NCI-H128 (cell line): ENCODE measurements around the gene QKI.
"Not testable (repeated sequence)": the region's sequence is repeated elsewhere in the genome, so short reads cannot be mapped to it uniquely, and the experiment has no call there.

Experiments
- DNase-seq: peaks from one replicate; lab custom pipeline; 2025; ENCODE audit not compliant: unreplicated experiment; lab: John Stamatoyannopoulos, UW

The QKI gene

DNA sequence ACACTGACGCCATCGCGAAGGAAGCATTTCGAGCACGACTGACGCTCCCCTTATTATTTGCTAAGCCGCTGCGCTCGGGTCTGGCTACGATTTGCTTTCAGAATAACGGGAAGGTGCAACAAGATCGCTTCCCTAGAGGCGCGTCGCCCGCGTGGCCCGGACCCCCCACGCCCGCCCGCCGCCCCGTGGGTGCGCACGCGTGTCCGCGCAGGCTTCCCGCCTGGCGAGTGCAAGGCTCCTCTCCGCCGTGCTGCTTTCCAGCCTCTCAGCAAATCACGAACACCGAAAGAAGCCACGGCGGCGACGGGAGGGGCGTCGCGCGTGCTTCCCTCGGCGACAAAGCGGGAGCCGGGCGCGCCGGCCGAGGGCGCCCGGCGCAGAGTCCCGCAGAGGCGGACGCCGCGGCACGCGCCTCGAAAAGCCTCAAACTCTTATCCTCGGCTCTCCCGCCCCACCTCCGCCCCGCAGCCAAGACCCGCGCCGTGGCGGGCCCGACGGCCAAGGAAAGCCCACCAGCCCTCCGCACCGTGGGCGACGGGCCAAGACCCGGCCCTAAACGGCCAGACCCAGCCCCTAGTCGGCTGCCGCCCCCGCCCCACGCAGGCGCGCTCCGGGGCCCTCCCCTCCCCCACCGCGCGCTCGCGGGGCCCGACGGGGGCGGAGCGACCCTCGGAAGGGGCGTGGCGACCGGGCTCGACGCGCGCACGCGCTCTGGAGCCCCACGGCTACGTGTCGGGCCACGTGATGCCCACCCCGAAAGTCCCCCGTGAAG lies 987 bp upstream of the QKI start:
- DNase-seq: peak; percentile 61

DNA sequence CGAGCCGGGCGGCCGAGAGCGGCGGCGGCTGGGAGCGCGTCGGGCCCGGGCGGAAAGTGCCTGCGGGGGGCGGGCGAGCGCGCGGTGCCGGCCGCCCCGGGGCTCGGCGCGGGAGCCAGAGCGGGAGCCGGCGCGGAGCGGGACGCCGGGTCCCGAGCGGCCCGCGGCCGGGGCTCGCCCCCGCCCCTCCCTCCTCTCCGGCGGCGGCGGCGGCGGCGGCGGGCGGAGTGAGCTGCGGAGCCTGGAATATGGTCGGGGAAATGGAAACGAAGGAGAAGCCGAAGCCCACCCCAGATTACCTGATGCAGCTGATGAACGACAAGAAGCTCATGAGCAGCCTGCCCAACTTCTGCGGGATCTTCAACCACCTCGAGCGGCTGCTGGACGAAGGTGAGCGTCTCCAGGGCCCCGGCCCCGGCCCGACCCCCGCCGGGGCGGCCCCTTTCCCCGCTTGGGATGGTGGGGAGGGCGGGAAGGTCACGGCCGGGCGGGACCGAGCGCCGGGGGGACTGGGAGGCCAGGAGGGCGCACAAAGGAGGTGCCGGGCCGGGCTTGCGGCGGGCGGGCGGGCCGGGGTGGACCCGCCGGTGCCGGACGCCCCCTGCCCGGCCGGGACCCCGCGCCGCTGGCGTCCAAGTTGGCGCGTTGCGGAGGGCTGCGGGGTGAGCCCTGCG lies 565 bp downstream of the QKI start:
- no peak for DNase-seq

DNA sequence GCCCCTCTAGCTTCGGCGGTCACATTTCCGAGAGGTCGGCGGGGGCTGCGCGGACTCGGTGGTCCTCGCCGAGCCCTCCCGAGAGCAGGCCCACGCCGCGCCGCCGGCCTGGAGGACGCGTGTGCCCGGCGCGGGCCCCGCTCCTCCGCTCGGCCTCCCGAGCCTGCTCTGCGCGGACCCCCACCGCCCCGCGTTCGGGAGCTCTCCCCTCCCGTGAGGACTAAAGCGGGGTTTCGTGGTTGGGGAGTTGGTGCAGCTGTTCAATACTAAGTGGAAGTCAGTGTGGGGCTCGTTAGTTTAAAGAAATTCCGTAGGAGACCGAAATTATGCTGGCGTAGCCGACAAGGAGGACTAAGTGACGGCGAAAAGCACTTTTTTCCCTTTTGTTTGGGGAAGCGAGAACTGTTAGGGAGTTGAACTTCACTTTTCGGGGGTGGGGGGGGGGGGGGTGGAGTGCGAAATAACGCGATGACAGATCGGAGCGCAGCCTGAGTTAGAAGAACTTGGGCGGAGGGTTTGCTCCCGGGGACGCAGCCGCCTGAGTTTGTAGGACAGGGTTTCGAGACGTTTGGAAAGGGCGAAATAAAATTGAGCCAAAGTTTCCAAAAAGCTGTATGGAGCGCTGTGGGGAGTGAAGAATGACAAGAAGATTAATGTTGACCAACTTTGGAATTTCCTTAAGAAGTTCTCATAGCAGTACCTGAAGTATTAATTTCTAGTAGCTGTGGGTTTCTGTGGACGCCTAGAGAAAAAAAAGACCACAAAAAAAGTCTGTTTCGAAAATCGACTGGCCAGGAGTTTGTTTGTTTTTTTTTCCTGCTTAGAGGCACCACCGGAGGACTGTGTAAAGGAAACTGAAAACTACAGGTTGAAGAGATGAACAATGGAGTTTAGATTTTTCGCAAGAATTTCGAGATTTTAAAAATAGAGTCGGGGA lies 1.4 kb downstream of the QKI start:
- no peak for DNase-seq

DNA sequence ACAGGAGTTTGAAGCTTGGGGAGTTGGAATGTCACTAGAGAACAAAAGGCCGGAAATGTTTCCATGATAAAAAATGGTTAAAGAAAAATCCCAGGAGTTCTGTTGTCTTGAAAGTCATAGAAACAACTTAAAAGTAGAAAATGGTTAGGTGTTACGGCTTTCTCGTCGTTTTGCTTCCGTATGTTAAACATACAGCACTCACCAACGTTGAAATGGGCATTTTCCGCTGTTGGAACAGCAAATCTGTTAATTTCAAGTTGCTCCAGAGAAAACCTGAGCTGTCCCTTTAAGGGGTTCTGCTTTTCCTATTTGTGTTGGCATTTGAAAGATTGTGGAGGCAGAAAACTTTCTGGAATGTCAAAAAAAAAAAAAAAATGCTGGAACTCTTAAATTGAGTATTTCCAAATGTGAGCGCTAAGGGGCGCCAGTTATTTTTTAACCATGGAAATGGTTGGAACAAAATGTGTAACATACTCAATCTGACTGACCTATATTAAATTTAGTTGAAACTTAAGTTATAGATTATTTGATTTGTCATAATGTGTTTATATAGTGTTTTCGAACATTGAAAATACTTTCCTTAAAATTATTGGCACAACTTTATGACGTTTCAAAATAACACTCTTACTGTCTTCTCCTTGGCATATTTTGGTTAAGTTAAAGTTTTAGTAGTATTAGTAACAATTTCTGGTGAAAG lies 2.2 kb downstream of the QKI start:
- no peak for DNase-seq

DNA sequence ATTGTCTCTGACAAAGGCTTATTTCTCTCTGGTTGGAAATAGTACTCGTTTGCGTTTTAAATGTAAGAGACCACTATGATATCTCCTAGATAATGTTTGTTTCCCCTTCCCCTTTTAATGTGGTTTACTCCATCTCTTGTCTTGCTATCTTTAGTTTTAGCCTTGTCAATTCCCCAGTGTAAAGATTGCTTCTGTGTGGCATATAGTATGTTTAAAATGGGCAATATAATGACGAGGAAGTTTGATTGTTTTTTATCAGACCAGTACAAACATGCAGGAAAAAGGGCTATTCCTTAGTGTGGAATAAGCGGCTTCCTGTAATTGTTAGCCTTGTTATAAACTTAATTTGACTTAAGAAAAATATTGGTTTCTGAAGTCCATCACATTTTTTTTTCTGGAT lies 3.1 kb downstream of the QKI start:
- DNase-seq: no peak

DNA sequence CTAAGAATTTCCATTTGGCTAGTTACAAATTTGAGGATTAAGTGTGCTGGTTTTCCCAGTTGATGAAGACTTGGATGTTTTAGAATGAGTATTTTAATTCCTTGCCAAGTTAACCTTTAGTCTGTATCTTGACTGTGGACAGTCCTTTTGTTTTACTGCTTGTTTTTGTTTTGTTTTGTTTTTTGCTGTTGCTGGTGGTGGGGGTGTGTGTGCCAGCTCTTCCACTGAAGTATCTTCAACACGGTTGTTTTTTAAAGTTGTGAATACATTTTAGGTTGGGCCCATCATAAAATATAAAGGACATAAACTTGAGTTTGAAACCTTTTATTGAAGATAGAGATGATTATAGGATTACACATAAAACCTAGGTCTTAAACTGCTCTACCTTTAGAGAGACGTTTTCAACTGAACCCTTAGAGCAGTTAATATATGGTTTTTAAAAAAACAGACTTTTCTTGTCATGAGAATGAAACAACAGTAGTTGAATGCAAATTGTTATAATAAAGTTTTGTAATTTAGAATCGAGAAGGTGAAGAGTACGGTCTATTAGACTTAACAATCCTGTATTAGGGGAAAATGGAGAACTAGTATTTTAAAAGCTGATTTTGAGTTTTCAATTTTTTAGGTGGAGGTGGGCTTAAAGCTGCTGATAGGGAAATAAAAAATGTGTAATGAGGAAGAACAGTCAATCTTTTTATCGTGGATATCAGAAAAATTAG lies 4.0 kb downstream of the QKI start:
- no peak for DNase-seq

DNA sequence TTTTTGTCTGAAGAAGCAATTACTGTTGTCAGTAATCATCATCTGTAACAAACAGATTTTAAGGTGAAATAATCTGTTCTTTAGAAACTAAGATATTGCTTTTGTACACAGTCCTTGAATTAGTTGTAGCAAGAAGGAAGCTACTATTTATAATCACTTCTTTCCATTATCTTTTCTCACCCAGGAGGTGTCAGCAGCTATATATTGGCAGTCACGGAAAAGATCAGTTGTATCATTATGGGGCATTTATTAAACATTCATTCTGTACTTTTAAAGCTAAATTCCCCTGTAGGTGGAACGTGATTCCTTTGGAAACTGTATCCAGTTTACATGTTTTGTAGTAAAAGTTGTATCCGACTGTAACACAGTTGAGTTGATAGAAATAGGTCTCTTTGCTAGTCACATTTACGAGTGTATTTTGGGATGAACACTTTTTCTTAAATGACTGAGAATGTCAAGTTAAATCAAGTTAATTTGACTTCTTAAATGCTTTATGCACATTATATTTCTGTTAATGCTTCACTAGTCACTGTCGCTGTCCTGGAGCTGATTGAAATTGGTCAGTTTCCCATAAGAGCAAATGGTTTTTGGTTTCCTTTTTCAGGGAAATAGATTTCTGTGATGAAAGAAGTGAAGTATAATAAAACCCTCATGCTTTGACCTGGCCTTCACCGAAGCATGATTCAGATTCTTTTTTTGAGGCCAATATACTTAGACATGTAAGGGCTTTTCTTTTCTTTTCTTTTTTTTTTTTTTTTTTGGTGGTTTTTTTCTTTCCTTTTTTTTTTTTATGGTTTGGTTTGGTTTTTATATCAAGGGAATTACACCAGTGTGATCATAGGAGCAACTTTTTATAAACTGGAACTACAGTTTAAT lies 5.1 kb downstream of the QKI start:
- no peak for DNase-seq

DNA sequence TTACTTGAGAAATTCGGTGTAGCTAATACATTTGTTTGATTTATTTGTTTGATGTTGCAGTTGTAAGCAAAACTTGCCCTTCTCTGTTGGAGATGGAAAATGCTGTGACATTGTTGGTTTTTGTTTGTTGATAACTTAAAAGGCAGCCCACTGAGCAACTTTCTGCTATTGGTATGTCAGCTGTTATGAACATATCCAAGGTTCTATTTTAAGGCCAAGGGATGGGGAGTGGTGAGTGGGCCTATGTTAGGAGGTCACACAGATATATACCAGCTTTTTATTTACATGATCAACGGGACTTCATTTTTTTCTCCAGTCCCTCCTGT lies 5.7 kb downstream of the QKI start:
- DNase-seq: no peak

DNA sequence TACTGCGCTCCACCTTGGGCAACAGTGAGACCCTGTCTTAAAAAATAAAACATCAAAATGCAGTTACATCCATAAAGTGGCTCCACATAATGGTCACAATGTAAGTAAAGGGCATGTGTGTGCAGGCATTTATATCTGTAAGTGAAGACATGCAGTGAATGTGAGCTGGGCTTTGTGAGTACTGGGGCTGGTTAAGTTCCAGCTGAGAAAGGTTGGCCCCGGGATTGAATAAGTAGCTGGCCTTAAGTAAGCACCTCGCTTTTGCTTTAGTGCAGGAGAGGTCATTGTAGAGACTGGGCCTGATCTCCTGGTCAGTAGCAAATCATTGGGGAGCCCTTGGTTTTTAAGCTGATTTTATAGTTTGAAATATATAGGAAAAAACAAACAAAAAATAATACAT lies 8.0 kb downstream of the QKI start:
- DNase-seq: no peak

DNA sequence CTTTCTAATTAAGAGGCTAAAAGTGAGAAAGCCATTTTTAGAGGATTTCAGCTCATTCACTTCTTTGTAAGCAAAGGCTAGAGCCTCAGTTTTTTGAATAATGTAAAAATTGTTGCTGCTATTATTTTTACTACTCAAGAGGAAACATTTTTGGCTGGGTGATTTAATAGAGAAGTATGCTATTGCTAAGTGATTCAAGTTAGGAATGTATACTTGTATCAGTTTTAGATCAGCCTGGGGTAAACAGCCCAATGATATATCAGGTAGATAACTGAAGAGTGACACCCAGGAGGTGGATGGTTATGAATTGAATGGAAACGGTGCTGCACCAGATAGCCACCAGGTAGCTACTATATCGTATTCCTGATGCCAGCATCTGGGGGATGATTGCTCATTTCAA lies 9.2 kb downstream of the QKI start:
- no peak for DNase-seq

DNA sequence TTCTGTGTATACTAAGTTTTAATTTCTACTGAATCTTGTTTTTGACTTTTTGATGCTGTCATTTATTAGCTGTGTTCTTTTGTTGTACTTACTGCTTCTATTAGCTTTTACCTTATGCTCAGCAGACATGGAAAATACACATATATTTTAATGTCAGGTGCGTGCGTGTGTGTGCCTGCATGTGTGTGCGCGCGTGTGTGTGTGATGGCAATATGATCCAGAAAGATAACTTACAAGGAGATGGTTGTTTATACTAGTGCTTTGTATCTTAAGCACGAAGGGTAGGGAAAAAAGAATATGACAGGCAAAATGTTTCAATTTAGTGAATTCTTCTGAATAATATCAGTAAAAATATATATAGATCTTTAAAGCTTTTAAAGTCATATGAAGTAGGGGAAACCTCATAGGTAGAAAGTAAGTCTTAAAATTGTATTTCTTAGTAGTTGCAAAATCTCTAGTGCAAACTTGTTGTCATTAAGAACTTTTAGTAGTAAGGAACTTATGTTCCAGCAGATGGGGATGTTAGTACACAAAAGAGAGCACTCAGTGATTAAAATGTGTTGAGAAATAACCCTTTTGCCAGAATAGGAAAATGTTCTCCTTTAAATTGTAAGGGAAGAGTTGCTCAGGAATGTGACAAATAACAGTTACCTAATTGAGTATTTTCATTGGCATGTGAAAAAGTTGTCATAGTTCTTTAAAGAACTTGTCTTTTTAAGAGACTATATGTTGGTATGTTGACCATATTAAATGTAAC lies 13.2 kb downstream of the QKI start:
- DNase-seq: no peak

DNA sequence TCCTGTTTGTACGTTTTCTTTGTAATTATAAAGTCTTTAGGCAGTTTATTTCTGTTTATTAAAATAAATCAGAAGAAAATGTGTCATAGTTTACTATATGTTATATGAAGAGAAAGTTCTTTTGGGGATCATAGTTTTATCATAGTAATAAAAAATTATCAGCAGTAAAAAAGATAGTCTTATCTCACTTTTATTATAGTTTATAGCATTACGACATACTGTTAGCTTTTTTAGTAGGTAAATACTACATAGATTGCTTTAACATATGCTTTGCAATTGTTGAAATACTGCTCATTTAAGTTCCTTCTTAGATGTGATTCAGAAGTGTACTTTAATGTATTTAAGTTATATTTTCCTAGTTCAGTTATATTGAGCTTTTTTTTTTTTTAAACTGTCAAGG lies 13.9 kb downstream of the QKI start:
- DNase-seq: no peak

DNA sequence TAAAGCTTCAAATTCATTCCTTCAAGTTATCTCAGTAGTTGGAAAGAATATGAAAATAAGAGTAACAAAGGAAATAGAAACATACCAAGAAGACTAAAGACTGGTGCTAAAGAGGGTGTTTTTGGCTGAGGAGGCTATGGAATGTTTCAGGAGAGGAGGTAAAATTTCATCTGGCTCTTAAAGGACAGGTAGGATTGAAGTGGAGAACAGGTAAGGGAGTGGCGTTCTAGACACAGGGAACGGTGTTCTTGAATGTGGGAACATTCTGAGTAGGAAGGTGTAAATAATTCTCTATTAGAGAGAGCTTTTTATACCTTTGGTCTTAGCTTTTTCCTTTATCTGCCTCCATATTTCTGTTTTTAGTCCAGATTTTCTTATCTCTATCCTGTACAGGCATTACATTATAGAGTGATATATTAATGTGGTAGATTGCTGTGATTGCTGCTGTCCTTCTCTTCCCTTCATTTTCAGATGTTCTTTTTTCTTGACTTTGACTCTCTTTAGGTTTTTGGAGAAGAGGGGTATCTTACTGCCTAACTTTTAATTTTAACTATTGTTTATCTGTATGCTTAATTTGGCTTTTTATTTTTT lies 15.4 kb downstream of the QKI start:
- no peak for DNase-seq

DNA sequence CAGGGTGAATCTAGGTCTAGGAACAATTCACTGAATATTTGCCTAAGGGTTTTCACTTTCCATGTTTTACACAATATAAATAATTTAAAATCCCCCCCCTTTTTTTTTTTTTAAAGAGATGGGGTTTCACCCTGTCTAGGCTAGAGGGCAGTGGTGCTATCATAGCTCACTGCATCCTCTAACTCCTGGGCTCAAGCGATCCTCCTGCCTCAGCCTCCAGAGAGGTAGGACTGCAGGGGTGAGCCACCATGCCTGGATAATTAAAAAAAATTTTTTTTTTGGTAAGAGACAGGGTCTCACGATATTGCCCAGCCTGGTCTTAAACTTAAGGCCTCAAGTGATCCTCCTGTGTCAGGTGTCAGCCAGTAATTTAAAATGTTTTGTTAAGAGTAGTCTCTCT lies 17.8 kb downstream of the QKI start:
- DNase-seq: no peak

DNA sequence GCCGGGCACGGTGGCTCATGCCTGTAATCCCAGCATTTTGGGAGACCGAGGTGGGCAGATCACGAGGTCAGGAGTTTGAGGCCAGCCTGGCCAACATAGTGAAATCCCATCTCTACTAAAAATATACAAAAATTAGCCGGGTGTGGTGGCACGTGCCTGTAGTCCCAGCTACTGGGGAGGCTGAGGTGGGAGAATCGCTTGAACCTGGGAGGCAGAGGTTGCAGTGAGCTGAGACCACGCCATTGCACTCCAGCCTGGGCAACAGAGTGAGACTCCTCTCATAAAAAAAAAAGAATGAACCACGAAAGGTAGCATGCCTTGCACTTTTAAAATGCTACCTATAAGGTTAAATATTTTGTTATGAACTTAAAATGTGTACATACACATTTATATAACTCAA lies 19.0 kb downstream of the QKI start:
- DNase-seq: not testable (repeated sequence)

DNA sequence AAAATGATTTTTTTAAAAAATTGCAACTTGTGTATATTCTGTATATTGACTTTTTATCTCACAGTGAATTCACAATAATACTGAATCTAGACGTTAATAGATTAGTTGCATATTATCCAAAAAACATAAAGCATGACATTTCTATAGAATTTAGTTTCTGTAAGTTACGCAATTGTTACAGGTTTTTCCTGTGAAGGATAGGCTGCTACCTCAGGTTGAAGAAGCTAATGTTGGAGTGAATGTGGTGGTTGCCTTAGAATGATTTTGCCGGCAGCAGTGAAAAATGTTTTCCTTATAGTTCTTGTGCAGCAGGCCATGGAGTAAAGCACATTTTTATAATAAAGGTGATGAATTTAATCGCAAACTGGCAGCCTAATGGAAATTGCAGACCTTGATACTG lies 20.5 kb downstream of the QKI start:
- no peak for DNase-seq

DNA sequence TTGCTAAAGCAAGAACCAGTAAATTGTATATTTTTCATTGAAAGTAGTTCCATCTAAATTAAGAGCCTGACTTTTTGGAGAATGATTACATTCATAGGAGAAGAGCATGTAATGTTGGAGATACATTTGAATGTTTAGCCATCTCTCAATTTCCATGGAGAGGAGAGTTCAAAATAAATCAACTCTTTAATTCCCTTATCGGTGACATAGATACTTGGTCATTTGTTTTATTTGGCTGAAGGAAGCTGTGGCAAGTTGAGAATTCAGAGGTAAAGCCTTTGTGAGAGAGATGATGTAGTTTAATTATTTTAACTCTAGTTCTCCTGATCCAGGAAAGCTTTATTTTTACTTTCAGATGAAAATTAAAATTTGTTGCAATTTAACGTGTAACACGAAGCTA lies 22.3 kb downstream of the QKI start:
- no peak for DNase-seq

DNA sequence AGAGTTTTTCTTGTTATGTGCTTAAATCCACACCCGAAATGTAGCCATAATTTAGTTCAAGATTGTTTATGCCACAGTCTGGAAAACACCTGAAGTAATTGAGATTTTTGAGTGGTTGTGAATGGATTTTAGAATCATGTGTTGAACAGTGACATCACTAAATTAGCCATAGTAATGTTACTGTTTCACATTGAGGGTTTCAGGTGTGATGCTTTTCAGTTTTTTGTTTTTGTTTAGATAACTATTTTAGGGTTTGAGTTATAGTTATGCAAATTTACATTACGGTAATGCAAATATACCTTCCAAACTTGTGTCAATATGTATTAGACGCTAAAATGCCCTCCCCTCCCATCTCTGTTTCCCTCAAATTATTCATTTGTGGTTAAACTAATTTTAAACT lies 22.9 kb downstream of the QKI start:
- DNase-seq: no peak
